Large intestine (tissue), 3 donors: ENCODE data around the gene CEMIP. TPM values are rescaled to one million over a fixed set of nuclear protein-coding genes. Genes with fewer than 3 reads are reported as not detected.

Source experiments
- DNase-seq, 2 donors: peaks; one replicate each; pipeline versions ENCODE4 v3.0.0 to v3.0.0-alpha.2; 2013
- H3K27ac ChIP-seq: one replicate; pipeline ENCODE4 v1.5.1; 2013; ENCODE audit warnings: low read length
- H3K27me3 ChIP-seq: 2 replicates; pipeline ENCODE4 v1.6.1; 2013; ENCODE audit warnings: low read length; ENCODE audit not compliant: control insufficient read depth, insufficient read depth
- H3K36me3 ChIP-seq: 2 replicates; pipeline ENCODE4 v1.6.1; 2013; ENCODE audit warnings: low read length; ENCODE audit not compliant: control insufficient read depth, insufficient read depth
- H3K4me1 ChIP-seq: one replicate; pipeline ENCODE4 v1.6.1; 2013; ENCODE audit warnings: low read length; ENCODE audit not compliant: control insufficient read depth, insufficient read depth
- H3K4me3 ChIP-seq: one replicate; pipeline ENCODE4 v1.5.1; 2013; ENCODE audit warnings: low read length
- H3K9me3 ChIP-seq: one replicate; pipeline ENCODE4 v1.6.1; 2013; ENCODE audit warnings: mild to moderate bottlenecking, low read depth, low read length, moderate library complexity; ENCODE audit not compliant: control insufficient read depth
- WGBS: methylation state at CpG from one replicate; pipeline ENCODE4 v1.1.5; 2013; ENCODE audit warnings: low lambda C conversion rate; ENCODE audit not compliant: insufficient coverage; 5-methylcytosine and 5-hydroxymethylcytosine counted together
- polyA plus RNA-seq: library from polyadenylated mRNA; unstranded; fragments of 120-200 nt; gene quantifications from one replicate; pipeline ENCODE4 v1.2.1, GENCODE V29; 2013

The CEMIP gene
- polyA plus RNA-seq, 1 donor, result 2.5 TPM

- Histone ChIP-seq H3K36me3 (no peaks in the 10 kb centered on the region), H3K27me3 (no peaks in the 10 kb centered on the region), H3K4me1 (no peaks in the 10 kb centered on the region), H3K9me3 (no peaks in the 10 kb centered on the region), H3K4me3 (no peak overlapping the region), H3K27ac (no peak overlapping the region)
- no peak for DNase-seq
- 100% methylated on average over 2 of the region's 11 CpGs for WGBS
These were observed 67.1 kb downstream of the CEMIP start for GRCh38 chr15:80846031-80846815.

GRCh38 chr15:80849308-80849707 lies 70.1 kb downstream of the CEMIP start:
- no peak for DNase-seq
- no peaks in the 10 kb centered on the region for H3K4me1 ChIP-seq

GRCh38 chr15:80850941-80851451 lies 71.8 kb downstream of the CEMIP start:
- no peaks in the 10 kb centered on the region for H3K36me3 ChIP-seq
- H3K9me3 ChIP-seq, result no peaks in the 10 kb centered on the region
- no peaks in the 10 kb centered on the region for H3K27me3 ChIP-seq
- H3K4me3 ChIP-seq, result no peak overlapping the region
- 80% methylated on average over 1 of the region's 6 CpGs for WGBS
- no peak for DNase-seq
- no peak overlapping the region for H3K27ac ChIP-seq
- H3K4me1 ChIP-seq, result no peaks in the 10 kb centered on the region

More at GRCh38 chr15:80849308-80849707, 70.1 kb downstream of the CEMIP start:
- H3K27me3 ChIP-seq, result no peaks in the 10 kb centered on the region
- no CpG with 5 or more reads among the region's 8 CpGs for WGBS
- no peak overlapping the region for H3K27ac ChIP-seq
- H3K4me3 ChIP-seq, result no peak overlapping the region
- H3K9me3 ChIP-seq, result no peaks in the 10 kb centered on the region
- no peaks in the 10 kb centered on the region for H3K36me3 ChIP-seq

DNA sequence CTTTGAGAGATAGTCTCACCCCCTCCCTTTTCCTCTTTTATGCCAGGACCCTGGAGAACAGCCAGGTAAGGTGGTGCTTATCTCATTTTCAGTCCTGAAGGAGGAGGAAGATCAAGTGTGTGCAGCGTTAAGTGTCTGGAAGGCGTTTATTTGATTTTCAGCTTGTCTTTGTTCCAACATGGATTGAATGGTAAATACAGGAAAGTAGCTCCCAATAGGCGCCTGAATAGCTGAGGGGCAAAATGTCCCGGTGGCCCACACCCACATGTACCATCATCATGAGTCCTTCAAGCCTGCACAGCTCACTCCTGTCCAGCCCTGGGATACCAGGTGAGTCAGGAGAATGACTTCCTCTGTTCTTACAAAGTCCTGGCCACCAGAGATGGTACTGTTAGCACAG lies 73.5 kb downstream of the CEMIP start:
- Histone ChIP-seq H3K27me3 (no peaks in the 10 kb centered on the region), H3K4me1 (no peaks in the 10 kb centered on the region), H3K27ac (no peak overlapping the region), H3K4me3 (no peak overlapping the region), H3K36me3 (no peaks in the 10 kb centered on the region), H3K9me3 (no peaks in the 10 kb centered on the region)
- no peak for DNase-seq
- no CpG with 5 or more reads among the region's 4 CpGs for WGBS

GRCh38 chr15:80854104-80854503 lies 74.9 kb downstream of the CEMIP start:
- H3K36me3 ChIP-seq, result no peaks in the 10 kb centered on the region
- no CpG with 5 or more reads among the region's 6 CpGs for WGBS

GRCh38 chr15:80855206-80855605 lies 76.0 kb downstream of the CEMIP start:
- Histone ChIP-seq H3K4me1 (no peaks in the 10 kb centered on the region), H3K4me3 (no peak overlapping the region), H3K9me3 (no peaks in the 10 kb centered on the region), H3K36me3 (no peaks in the 10 kb centered on the region), H3K27ac (no peak overlapping the region), H3K27me3 (no peaks in the 10 kb centered on the region)
- no peak for DNase-seq
- 100% methylated on average over 1 of the region's 4 CpGs for WGBS

More at GRCh38 chr15:80854104-80854503, 74.9 kb downstream of the CEMIP start:
- H3K4me3 ChIP-seq, result no peak overlapping the region
- H3K4me1 ChIP-seq, result no peaks in the 10 kb centered on the region
- no peak overlapping the region for H3K27ac ChIP-seq
- DNase-seq, result no peak
- no peaks in the 10 kb centered on the region for H3K27me3 ChIP-seq
- H3K9me3 ChIP-seq, result no peaks in the 10 kb centered on the region

DNA sequence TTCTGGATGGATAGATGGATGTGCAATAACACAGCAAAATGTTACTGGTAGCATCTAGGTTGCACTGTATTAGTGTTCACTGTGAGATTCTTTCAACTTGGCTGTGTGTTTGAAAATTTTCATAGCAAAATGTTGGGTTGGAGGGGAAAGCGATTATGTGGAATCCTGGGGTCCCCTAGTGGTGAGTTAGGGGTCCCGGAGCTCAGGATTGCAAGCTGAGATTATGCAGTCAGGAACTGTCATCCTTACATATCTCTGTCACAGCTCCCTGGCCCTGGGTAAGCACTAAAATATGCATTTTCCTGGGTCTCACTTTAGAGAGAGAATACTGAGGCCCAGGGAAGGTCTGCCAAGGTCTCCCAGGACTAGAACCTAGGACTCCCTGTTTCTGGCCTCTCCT lies 77.2 kb downstream of the CEMIP start:
- Histone ChIP-seq H3K4me1 (no peaks in the 10 kb centered on the region), H3K36me3 (no peaks in the 10 kb centered on the region), H3K27me3 (no peaks in the 10 kb centered on the region), H3K4me3 (no peak overlapping the region), H3K9me3 (no peaks in the 10 kb centered on the region), H3K27ac (no peak overlapping the region)
- DNase-seq, result no peak
- WGBS, result no CpG with 5 or more reads among the region's 2 CpGs

DNA sequence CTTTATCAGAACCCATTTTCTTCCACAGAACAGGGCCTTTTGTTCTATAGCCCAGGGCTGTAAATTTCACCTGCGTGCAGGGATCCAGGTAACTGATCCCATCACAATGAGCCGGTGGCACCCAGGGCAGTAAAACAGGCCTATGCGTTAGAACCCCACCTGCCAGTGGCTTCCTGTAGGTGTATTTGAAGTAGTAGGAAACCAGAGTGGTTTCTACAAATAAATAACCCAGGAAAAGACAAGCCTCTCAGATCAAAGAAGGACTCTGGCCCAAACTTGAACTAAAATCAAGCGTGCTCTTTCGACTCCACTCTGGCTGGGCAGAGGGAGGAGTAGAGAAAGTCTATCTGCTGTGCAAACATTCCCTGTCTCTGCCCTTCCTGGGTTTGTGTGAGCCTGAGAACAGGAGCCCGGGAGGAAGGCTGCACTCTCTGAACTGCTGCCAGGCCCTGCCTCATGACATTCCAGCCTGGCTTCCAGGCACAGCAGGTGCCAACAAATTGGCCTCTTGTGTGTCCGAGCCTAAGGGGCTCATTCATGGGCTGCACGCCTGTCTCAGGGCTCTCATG lies 77.7 kb downstream of the CEMIP start:
- no peaks in the 10 kb centered on the region for H3K36me3 ChIP-seq
- no peak overlapping the region for H3K27ac ChIP-seq
- no peak overlapping the region for H3K4me3 ChIP-seq
- no peaks in the 10 kb centered on the region for H3K9me3 ChIP-seq
- H3K4me1 ChIP-seq, result no peaks in the 10 kb centered on the region
- DNase-seq, result peak; percentile 16 to 73
- WGBS, result 7% methylated on average over 2 of the region's 8 CpGs
- H3K27me3 ChIP-seq, result no peaks in the 10 kb centered on the region

DNA sequence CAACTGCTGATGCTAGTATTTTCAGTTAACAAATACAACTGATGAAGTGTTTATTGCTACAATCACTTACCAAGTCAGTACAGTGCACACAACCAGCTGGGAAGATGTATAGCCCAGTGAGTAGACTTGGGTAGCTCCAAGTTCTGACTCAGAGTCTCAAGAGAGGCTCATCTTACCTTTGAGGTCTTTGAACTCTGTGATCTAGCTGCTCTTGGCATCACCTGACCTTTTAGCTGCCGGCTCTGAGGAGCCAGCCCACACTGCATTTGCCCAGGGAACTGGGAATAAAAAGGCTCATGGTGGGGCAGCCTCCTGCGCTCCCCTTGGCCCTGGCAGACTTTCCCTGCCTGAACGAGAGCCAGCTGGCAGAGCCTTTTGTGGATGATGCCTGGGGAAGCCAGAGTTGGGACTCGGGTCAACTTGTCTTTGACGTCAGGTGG lies 82.6 kb downstream of the CEMIP start:
- Histone ChIP-seq H3K9me3 (no peaks in the 10 kb centered on the region), H3K27ac (no peak overlapping the region), H3K36me3 (no peaks in the 10 kb centered on the region), H3K4me1 (no peaks in the 10 kb centered on the region), H3K27me3 (no peaks in the 10 kb centered on the region), H3K4me3 (no peak overlapping the region)
- no CpG with 5 or more reads among the region's 5 CpGs for WGBS
- DNase-seq, result no peak

- DNase-seq, result no peak
These were observed 85.5 kb downstream of the CEMIP start for GRCh38 chr15:80864666-80865065.

More at GRCh38 chr15:80864666-80865065, 85.5 kb downstream of the CEMIP start:
- 100% methylated on average over 1 of the region's 4 CpGs for whole genome bisulfite sequencing
- no peaks in the 10 kb centered on the region for H3K27me3 ChIP-seq
- no peak overlapping the region for H3K27ac ChIP-seq
- H3K4me1 ChIP-seq, result no peaks in the 10 kb centered on the region
- no peaks in the 10 kb centered on the region for H3K9me3 ChIP-seq
- H3K4me3 ChIP-seq, result no peak overlapping the region
- H3K36me3 ChIP-seq, result no peaks in the 10 kb centered on the region
